ENCODE measurements around the gene BAX.
"Not testable (repeated sequence)": the region's sequence is repeated elsewhere in the genome, so short reads cannot be mapped to it uniquely, and the experiment has no call there.

The BAX gene

DNA sequence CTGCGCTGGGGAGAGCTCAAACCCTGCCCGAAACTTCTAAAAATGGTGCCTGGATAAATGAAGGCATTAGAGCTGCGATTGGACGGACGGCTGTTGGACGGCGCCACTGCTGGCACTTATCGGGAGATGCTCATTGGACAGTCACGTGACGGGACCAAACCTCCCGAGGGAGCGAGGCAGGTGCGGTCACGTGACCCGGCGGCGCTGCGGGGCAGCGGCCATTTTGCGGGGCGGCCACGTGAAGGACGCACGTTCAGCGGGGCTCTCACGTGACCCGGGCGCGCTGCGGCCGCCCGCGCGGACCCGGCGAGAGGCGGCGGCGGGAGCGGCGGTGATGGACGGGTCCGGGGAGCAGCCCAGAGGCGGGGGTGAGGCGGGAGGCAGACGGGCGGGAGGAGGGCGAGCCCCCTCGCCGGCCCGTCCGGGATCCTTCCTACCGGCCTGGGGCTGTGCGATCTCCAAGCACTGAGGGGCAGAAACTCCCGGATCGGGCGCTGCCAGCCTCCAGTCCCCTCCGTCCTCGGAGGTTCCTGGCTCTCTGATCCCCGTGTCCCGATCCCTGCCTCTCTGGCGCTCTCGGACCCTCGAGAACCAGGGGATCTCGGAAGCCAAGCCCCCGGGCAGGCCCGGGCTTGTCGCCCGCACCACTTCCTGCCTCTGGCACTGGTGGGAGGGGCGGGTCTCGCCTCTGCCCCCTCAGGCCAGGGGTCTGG lies at the start of gene BAX:
BAX (plus strand) TSS at position 281 of the 713 bp plus-strand sequence; CDS start at position 335, 54 bp downstream.
- Histone ChIP-seq H3K36me3 (peaks cover 20% of the 10 kb centered on the region), H3K27me3 (ENCODE audit: insufficient read depth, low read depth, severe bottlenecking) (no peaks in the 10 kb centered on the region), H3K9me3 (ENCODE audit: severe bottlenecking) (no peaks in the 10 kb centered on the region), H3K4me3 (ENCODE audit: low read depth, low read length) (peak within 1 kb of the TSS; percentile 96), H3K27ac (peak within 1 kb of the TSS; percentile 97)
- TF ChIP-seq CTCF (IDR thresholded peaks at IDR 0.05; ENCODE audit: low read depth, low read length): 0 out of 2 replicates have a peak, but pooled peaks have one; percentile 8
- DNase-seq: peak; percentile 98

DNA sequence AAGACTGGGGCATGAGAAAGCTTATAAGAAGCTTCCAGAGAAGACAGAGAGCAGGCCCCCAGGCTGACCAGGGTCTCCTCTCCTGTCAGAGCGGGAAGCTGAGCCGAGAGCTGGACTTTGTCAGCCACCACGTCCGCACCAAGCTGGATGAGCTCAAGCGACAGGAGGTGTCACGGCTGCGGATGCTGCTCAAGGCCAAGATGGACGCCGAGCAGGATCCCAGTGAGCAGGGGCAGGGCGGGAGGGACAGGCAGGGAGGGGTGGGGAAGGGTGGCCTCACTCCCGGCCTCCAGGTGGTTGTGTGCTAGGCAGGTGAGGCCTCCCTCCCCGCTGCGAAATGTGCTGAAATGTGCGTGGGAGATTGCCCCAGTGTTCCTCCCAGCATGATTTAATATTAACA lies 49.0 kb upstream of the BAX start:
- TF ChIP-seq CTCF (IDR thresholded peaks at IDR 0.05; ENCODE audit: low read depth, low read length): no peak
- no peaks in the 10 kb centered on the region for H3K27me3 ChIP-seq (ENCODE audit: insufficient read depth, low read depth, severe bottlenecking)
- no peak for DNase-seq
- peaks cover 37% of the 10 kb centered on the region for H3K36me3 ChIP-seq
- H3K9me3 ChIP-seq (ENCODE audit: severe bottlenecking): no peaks in the 10 kb centered on the region
- no peak overlapping the region for H3K27ac ChIP-seq
- H3K4me3 ChIP-seq (ENCODE audit: low read depth, low read length): no peak overlapping the region

- H3K27ac ChIP-seq: no peak overlapping the region
- no peak for TF ChIP-seq CTCF (IDR thresholded peaks at IDR 0.05; ENCODE audit: low read depth, low read length)
- no peaks in the 10 kb centered on the region for H3K9me3 ChIP-seq (ENCODE audit: severe bottlenecking)
- no peak overlapping the region for H3K4me3 ChIP-seq (ENCODE audit: low read depth, low read length)
- H3K36me3 ChIP-seq: peaks cover 43% of the 10 kb centered on the region
- no peaks in the 10 kb centered on the region for H3K27me3 ChIP-seq (ENCODE audit: insufficient read depth, low read depth, severe bottlenecking)
- no peak for DNase-seq
Observed at GRCh38 chr19:48906324-48906723, 48.4 kb upstream of the BAX start.

DNA sequence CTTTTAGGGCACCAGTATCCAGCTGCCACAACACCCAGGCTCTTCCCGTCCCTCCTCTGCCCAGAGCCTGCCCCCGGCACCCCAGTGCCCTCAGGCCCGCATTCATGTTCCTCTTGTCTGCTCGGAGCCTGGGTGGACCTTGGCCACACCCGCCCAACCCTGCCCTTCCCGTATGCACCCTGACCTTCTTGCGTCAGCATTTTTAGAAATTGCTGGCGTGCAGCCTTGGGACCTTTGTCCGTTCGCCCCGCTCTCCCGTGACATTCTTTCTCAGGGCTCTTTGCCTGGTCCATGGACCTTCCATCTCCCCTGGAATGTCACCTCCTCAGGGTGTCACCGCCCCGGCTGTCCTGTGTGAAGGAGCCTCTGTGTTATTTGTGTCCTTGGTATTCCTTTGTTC lies 47.0 kb upstream of the BAX start:
- Histone ChIP-seq H3K9me3 (ENCODE audit: severe bottlenecking) (no peaks in the 10 kb centered on the region), H3K27me3 (ENCODE audit: insufficient read depth, low read depth, severe bottlenecking) (no peaks in the 10 kb centered on the region), H3K4me3 (ENCODE audit: low read depth, low read length) (no peak overlapping the region), H3K36me3 (peaks cover 46% of the 10 kb centered on the region), H3K27ac (no peak overlapping the region)
- no peak for TF ChIP-seq CTCF (IDR thresholded peaks at IDR 0.05; ENCODE audit: low read depth, low read length)
- DNase-seq: no peak

- not testable (repeated sequence) for H3K9me3 ChIP-seq (ENCODE audit: severe bottlenecking); DNase-seq; H3K27ac ChIP-seq; H3K4me3 ChIP-seq (ENCODE audit: low read depth, low read length); H3K27me3 ChIP-seq (ENCODE audit: insufficient read depth, low read depth, severe bottlenecking)
- H3K36me3 ChIP-seq: peaks cover 61% of the 10 kb centered on the region
Observed at GRCh38 chr19:48909424-48910077, 45.1 kb upstream of the BAX start.

DNA sequence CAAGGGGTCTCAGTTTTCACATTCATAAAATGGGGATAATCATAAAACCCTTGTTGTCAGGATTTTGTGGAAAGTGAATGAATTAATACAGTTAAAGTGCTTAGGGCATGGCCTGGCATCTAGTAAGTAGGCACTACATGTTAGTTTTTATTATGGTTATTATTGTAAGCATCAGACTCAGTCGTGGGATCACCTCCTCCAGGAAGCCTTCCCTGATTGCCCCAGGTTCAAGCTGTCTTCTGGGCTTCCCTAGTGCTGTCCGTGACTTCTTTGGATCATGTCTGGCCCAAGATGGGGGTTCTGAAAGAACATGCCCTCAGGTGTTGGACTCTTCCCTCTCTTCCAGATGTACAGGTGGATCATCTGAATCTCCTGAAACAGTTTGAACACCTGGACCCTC lies 43.9 kb upstream of the BAX start:
- Histone ChIP-seq H3K36me3 (peaks cover 58% of the 10 kb centered on the region), H3K27me3 (ENCODE audit: insufficient read depth, low read depth, severe bottlenecking) (no peaks in the 10 kb centered on the region)

More for the DNA sequence above, 43.9 kb upstream of the BAX start:
- Histone ChIP-seq H3K27ac (no peak overlapping the region), H3K4me3 (ENCODE audit: low read depth, low read length) (no peak overlapping the region), H3K9me3 (ENCODE audit: severe bottlenecking) (no peaks in the 10 kb centered on the region)
- no peak for TF ChIP-seq CTCF (IDR thresholded peaks at IDR 0.05; ENCODE audit: low read depth, low read length)
- no peak for DNase-seq
